Measurements from ENCODE around the gene CLCN6.

- TF ChIP-seq, protein P1, sequence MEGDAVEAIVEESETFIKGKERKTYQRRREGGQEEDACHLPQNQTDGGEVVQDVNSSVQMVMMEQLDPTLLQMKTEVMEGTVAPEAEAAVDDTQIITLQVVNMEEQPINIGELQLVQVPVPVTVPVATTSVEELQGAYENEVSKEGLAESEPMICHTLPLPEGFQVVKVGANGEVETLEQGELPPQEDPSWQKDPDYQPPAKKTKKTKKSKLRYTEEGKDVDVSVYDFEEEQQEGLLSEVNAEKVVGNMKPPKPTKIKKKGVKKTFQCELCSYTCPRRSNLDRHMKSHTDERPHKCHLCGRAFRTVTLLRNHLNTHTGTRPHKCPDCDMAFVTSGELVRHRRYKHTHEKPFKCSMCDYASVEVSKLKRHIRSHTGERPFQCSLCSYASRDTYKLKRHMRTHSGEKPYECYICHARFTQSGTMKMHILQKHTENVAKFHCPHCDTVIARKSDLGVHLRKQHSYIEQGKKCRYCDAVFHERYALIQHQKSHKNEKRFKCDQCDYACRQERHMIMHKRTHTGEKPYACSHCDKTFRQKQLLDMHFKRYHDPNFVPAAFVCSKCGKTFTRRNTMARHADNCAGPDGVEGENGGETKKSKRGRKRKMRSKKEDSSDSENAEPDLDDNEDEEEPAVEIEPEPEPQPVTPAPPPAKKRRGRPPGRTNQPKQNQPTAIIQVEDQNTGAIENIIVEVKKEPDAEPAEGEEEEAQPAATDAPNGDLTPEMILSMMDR (IDR thresholded peaks at IDR 0.05) = no peak
- no peak for TF ChIP-seq POLR2AphosphoS5 (IDR thresholded peaks at IDR 0.05)
- no peak for TF ChIP-seq POLR2A (IDR thresholded peaks at IDR 0.05)
Measured at GRCh38 chr1:11847667-11848372, 41.8 kb downstream of the CLCN6 start, which contains the start of gene NPPA.

Data from prostate gland (tissue), 2 donors.